Breast epithelium (tissue), 4 donors: ENCODE results near the gene CCDC175. TPM values are rescaled to one million over a fixed set of nuclear protein-coding genes. Genes with fewer than 3 reads are reported as not detected.

Experiments used
- DNase-seq, 2 donors: peaks; one replicate each; pipeline ENCODE4 v3.0.0-alpha.2; 2019; ENCODE audit warnings: low spot score in 2 of 2
- H3K27ac ChIP-seq, 2 donors: fragments of 200-600 bp; sonication (generic) in 1 of 2; one replicate each; pipeline ENCODE4 v1.5.1; 2016 to 2019; ENCODE audit warnings: mild to moderate bottlenecking in 1 of 2
- H3K27me3 ChIP-seq, 2 donors: fragments of 200-600 bp; sonication (generic) in 1 of 2; one replicate each; pipeline versions ENCODE4 v1.5.1 to v1.6.0; 2017 to 2019; ENCODE audit warnings: control low read depth in 1 of 2, mild to moderate bottlenecking in 1 of 2
- H3K36me3 ChIP-seq: fragments of 200-600 bp; one replicate; pipeline ENCODE4 v1.5.1; 2019
- H3K4me1 ChIP-seq, 2 donors: fragments of 200-600 bp; sonication (generic); one replicate each; pipeline ENCODE4 v1.5.1; 2016 to 2019; ENCODE audit warnings: control low read depth in 1 of 2
- H3K4me3 ChIP-seq, 3 donors: fragments of 200-600 bp; sonication (generic); 1 replicate in 2 of 3; 2 replicates in 1 of 3; pipeline ENCODE4 v1.5.1; 2016 to 2019; ENCODE audit warnings: mild to moderate bottlenecking in 3 of 3, moderate library complexity in 2 of 3
- H3K9me3 ChIP-seq, 2 donors: fragments of 200-600 bp; sonication (generic) in 1 of 2; one replicate each; pipeline ENCODE4 v1.5.1; 2016 to 2019; ENCODE audit warnings: control low read depth in 1 of 2
- POLR2A ChIP-seq: fragments of 450-650 bp; IDR thresholded peaks from one replicate; pipeline ENCODE4 v1.6.1; 2016; ENCODE audit warnings: antibody characterized with exemption, mild to moderate bottlenecking, moderate library complexity
- POLR2AphosphoS5 ChIP-seq, 3 donors: sonication (generic); formaldehyde crosslinking; IDR thresholded peaks; one replicate each; pipeline ENCODE4 v1.6.1; 2017; ENCODE audit warnings: antibody characterized with exemption in 3 of 3
- intact Hi-C: fragments of 100-400 bp; cut with DNase I; formaldehyde crosslinking; loops from one replicate; pipeline ENCODE4 v1.15.1; 2023; ENCODE audit warnings: low total_unique reads
- total RNA-seq, 3 donors: library from RNA; depleted of rRNA; stranded (reverse); fragments of >200 nt; gene quantifications; one replicate each; pipeline ENCODE4 v1.1.0, GENCODE V29; 2016
- TF ChIP-seq, protein P1 (sequence below), 3 donors: fragments of 450-650 bp; IDR thresholded peaks; one replicate each; pipeline ENCODE4 v1.5.1; 2016 to 2017; ENCODE audit warnings: antibody characterized with exemption in 3 of 3, mild to moderate bottlenecking in 3 of 3, moderate library complexity in 3 of 3

The CCDC175 gene
- total RNA-seq, 3 donors from 2014 or later, result 0.33 TPM; not detected in 2

DNA sequence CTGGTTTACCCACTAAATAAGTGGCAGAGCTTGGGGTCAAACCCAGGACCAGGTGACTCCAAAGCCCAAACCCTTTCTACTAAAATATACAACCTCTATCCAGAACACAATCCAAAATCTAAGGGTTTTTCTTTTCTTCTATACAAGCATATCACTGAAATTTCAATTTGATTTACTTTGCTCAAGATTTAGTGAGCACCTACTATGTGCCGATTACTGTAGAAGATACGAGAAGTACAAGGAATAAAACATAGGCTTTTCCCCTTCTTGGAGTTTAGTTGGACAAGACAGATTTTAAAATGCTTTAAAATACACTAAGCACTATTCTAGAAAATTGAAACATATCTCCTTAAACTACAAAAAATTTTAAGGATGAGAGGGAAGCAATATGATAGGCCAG, 95.2 kb downstream of the CCDC175 start:
- Histone ChIP-seq H3K4me1 (peaks cover 4% of the 10 kb centered on the region in 2 donors), H3K36me3 (no peaks in the 10 kb centered on the region), H3K27ac (no peak overlapping the region), H3K4me3 (peak overlapping the region in 1 of 3 donors; percentile 89), H3K9me3 (no peaks in the 10 kb centered on the region), H3K27me3 (no peaks in the 10 kb centered on the region)
- no peak for DNase-seq
- TF ChIP-seq, protein P1, sequence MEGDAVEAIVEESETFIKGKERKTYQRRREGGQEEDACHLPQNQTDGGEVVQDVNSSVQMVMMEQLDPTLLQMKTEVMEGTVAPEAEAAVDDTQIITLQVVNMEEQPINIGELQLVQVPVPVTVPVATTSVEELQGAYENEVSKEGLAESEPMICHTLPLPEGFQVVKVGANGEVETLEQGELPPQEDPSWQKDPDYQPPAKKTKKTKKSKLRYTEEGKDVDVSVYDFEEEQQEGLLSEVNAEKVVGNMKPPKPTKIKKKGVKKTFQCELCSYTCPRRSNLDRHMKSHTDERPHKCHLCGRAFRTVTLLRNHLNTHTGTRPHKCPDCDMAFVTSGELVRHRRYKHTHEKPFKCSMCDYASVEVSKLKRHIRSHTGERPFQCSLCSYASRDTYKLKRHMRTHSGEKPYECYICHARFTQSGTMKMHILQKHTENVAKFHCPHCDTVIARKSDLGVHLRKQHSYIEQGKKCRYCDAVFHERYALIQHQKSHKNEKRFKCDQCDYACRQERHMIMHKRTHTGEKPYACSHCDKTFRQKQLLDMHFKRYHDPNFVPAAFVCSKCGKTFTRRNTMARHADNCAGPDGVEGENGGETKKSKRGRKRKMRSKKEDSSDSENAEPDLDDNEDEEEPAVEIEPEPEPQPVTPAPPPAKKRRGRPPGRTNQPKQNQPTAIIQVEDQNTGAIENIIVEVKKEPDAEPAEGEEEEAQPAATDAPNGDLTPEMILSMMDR (IDR thresholded peaks at IDR 0.05), result no peak
- TF ChIP-seq POLR2AphosphoS5 (IDR thresholded peaks at IDR 0.05) (no peak), POLR2A (no peak)
- intact Hi-C loops, result no loop called here

DNA sequence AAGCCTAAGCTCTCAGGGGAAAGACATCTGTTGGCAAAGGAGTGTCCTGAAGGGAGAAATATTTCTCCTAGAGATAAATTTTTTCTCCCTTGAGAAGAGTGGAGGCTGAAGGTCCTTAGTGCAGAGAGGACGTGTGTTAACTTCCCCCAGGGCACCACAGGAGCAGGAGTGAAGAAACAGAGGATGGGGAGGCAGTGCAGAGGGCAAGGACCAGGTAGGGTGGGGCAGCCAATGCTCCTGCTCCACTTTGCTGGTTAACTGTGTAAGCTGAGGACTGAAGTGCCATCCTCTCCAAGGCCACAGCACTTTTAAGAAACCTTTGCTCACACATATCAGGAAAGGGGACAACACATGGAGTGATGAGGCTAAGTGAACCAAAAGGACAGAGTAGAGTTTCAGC, 96.4 kb downstream of the CCDC175 start:
- no peak overlapping the region for H3K4me3 ChIP-seq
- DNase-seq, result no peak
- TF ChIP-seq POLR2AphosphoS5 (IDR thresholded peaks at IDR 0.05) (no peak), POLR2A (no peak)
- TF ChIP-seq, protein P1 (IDR thresholded peaks at IDR 0.05), result no peak
- H3K27ac ChIP-seq, result no peak overlapping the region
- H3K4me1 ChIP-seq, result peaks cover 0 to 4% of the 10 kb centered on the region in 2 donors
- no peaks in the 10 kb centered on the region for H3K9me3 ChIP-seq
- H3K27me3 ChIP-seq, result no peaks in the 10 kb centered on the region
- intact Hi-C loops, result no loop called here
- no peaks in the 10 kb centered on the region for H3K36me3 ChIP-seq

DNA sequence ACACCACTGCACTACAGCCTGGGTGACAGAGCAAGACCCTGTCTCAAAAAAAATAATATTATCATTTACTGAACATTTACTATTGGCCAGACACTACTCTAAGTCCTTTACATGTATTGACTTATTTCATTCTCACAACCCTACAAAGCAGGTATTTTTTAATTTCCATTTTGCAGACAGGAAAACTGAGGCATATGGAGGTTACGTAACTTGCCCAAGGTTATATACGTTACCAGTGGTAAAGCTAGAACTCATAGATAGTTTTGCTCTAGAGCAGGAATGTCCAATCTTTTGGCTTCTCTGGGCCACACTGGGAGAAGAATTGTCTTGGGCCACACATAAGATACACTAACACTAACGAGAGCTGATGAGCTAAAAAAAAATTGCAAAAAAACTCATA, 98.1 kb downstream of the CCDC175 start:
- Histone ChIP-seq H3K27me3 (no peaks in the 10 kb centered on the region), H3K4me3 (no peak overlapping the region), H3K9me3 (no peaks in the 10 kb centered on the region), H3K4me1 (peaks cover 0 to 4% of the 10 kb centered on the region in 2 donors), H3K27ac (no peak overlapping the region), H3K36me3 (peaks cover 5% of the 10 kb centered on the region)
- no peak for DNase-seq
- TF ChIP-seq POLR2A (no peak), POLR2AphosphoS5 (IDR thresholded peaks at IDR 0.05) (no peak)
- TF ChIP-seq, protein P1 (IDR thresholded peaks at IDR 0.05), result no peak
- intact Hi-C loops, result loop anchor here (10.0 kb wide), 1 partner anchor 1236 kb away; no protein-coding TSS in a partner anchor

DNA sequence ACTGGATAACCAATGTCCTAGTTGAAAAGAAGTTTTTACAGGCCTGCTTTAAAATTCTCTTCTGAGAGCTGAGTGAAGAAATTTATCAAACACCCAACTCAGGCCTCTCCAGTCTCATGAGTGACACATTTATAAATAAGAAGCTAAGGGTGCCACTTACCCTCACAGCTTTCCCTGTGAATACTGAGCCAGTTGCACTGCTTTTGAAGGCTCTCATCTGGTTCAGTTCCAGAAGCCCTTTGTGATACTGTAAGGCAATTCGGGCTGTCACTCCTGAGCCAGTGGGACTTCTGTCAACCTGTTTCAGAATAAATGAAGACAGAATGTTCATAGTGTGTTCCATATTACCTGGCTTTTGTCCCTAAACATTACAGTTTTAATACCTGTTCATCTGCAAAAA, 100.9 kb downstream of the CCDC175 start:
- H3K27me3 ChIP-seq, result no peaks in the 10 kb centered on the region
- intact Hi-C loops, result loop anchor here (10.0 kb wide), 1 partner anchor 1239 kb away; no protein-coding TSS in a partner anchor
- peaks cover 5% of the 10 kb centered on the region for H3K36me3 ChIP-seq
- H3K4me1 ChIP-seq, result no peaks in the 10 kb centered on the region
- H3K27ac ChIP-seq, result no peak overlapping the region
- no peak for DNase-seq
- H3K4me3 ChIP-seq, result no peak overlapping the region
- TF ChIP-seq, protein P1 (IDR thresholded peaks at IDR 0.05), result no peak
- TF ChIP-seq POLR2A (no peak), POLR2AphosphoS5 (IDR thresholded peaks at IDR 0.05) (no peak)
- H3K9me3 ChIP-seq, result no peaks in the 10 kb centered on the region

DNA sequence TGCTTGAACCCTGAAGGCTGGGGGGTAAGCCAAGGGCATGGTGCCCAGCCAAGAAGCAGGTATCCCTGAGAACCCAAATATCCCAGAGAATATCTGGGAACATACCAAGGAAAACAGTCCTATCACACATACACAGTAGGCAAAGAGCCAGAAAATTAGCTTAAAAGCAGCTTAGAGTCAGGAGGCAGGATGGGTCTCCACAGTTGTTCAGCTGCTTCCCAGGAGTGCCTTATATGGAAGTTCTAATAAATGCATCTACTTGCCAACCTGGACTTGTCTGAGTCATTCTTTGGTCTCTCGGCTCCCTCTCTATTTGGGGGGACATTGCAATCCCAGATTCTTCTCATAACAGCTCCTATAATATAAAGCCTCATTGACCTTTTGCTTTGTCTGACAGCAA, 102.4 kb downstream of the CCDC175 start:
- no peak for DNase-seq
- Histone ChIP-seq H3K9me3 (no peaks in the 10 kb centered on the region), H3K27me3 (no peaks in the 10 kb centered on the region), H3K36me3 (peaks cover 5% of the 10 kb centered on the region), H3K4me3 (no peak overlapping the region), H3K27ac (no peak overlapping the region), H3K4me1 (no peaks in the 10 kb centered on the region)
- TF ChIP-seq POLR2A, result no peak
- TF ChIP-seq, protein P1 (IDR thresholded peaks at IDR 0.05), result no peak
- no peak for TF ChIP-seq POLR2AphosphoS5 (IDR thresholded peaks at IDR 0.05)
- intact Hi-C loops, result loop anchor here (10.0 kb wide), 1 partner anchor 1241 kb away; no protein-coding TSS in a partner anchor
